K562 (cell line): ENCODE results near the gene DTD1. TPM values are rescaled to one million over a fixed set of nuclear protein-coding genes. Genes with fewer than 3 reads are reported as not detected.

Experiments used
- ATAC-seq: fragments of 200-7000 bp; cut with Tn5 transposase; 3 replicates; pipeline ENCODE4 v1.9.1; 2020; ENCODE audit warnings: moderate library complexity
- BruUV-seq: library from RNA; stranded (reverse); fragments of 400-500 nt; replicated peaks from 2 replicates; lab custom pipeline; 2021; lab: Mats Ljungman, UMichigan
- CTCF ChIA-PET: fragments of 300-600 bp; formaldehyde crosslinking; extraction: SDS; loops from one replicate; lab custom pipeline; 2021; ENCODE audit warnings: low intra/inter-chr PET ratio; lab: Yijun Ruan, JAX
- POLR2A ChIA-PET: fragments of 300-600, 350-650 bp; sonication (Branson Sonifier 250); formaldehyde crosslinking; extraction: SDS; loops from one replicate; lab custom pipeline; 2021; ENCODE audit warnings: antibody characterized with exemption, inconsistent platforms; lab: Yijun Ruan, JAX
- DNase-seq, 4 experiments: peaks; one replicate each; pipeline versions ENCODE4 v3.0.0 to v3.0.0-alpha.2; 2011 to 2018; ENCODE audit warnings: low spot score in 3 of 4, mixed read lengths in 3 of 4; ENCODE audit errors: extremely low read depth in 1 of 4
- FAIRE-seq: peaks from 2 replicates; lab custom pipeline; 2011; peaks lifted over from hg19 to GRCh38; lab: Jason Lieb, UNC
- H2AFZ ChIP-seq: 2 replicates; pipeline ENCODE4 v1.6.0; 2011; ENCODE audit warnings: low read depth, low read length, control low read depth, inconsistent platforms
- H3K27ac ChIP-seq: fragments of 200-600 bp; 3 replicates; pipeline ENCODE4 v1.8.0; 2011; ENCODE audit warnings: low read depth, mild to moderate bottlenecking, control low read depth, inconsistent platforms, low read length, moderate library complexity, mixed read lengths; ENCODE audit errors: extremely low read depth
- H3K27me3 ChIP-seq, 2 experiments: fragments of 300-600 bp in 1 of 2; 2 replicates in 1 of 2; 3 replicates in 1 of 2; pipeline versions ENCODE4 v1.6.0 to v1.8.0; 2011; ENCODE audit warnings: inconsistent platforms in 2 of 2, low read length in 2 of 2, mild to moderate bottlenecking in 1 of 2, mixed read lengths in 1 of 2, moderate library complexity in 1 of 2; ENCODE audit not compliant: control insufficient read depth in 2 of 2, insufficient read depth in 2 of 2
- H3K36me3 ChIP-seq: fragments of 300-600 bp; 3 replicates; pipeline ENCODE4 v1.8.0; 2011; ENCODE audit warnings: mild to moderate bottlenecking, low read length, inconsistent platforms; ENCODE audit not compliant: control insufficient read depth, insufficient read depth
- H3K4me1 ChIP-seq, 2 experiments: fragments of 200-600 bp in 1 of 2; replicated peaks in 1 of 2; 2 replicates in 1 of 2; 3 replicates in 1 of 2; pipeline versions ENCODE4 v1.5.1 to v1.8.0; 2011; ENCODE audit warnings: inconsistent platforms in 2 of 2, low read length in 2 of 2, mild to moderate bottlenecking in 1 of 2, mixed read lengths in 1 of 2, moderate library complexity in 1 of 2; ENCODE audit not compliant: control insufficient read depth in 2 of 2, insufficient read depth in 2 of 2
- H3K4me2 ChIP-seq: 2 replicates; pipeline ENCODE4 v1.6.1; 2011; ENCODE audit warnings: low read length, control low read depth, inconsistent platforms, mixed read lengths; ENCODE audit not compliant: insufficient read depth
- H3K4me3 ChIP-seq: fragments of 200-600 bp; sonication (generic), shearing (Covaris generic); 2 replicates; pipeline ENCODE4 v1.5.1; 2016; ENCODE audit warnings: control low read depth, inconsistent platforms
- H3K79me2 ChIP-seq: fragments of 200-600 bp; 3 replicates; pipeline ENCODE4 v1.8.0; 2011; ENCODE audit warnings: low read length, inconsistent platforms; ENCODE audit not compliant: control insufficient read depth, insufficient read depth
- H3K9ac ChIP-seq, 2 experiments: 2 replicates each; pipeline versions ENCODE4 v1.6.0 to v1.6.1; 2011; ENCODE audit warnings: low read depth in 2 of 2, low read length in 2 of 2, control low read depth in 1 of 2, inconsistent platforms in 1 of 2, mild to moderate bottlenecking in 1 of 2, mixed read lengths in 1 of 2; ENCODE audit not compliant: insufficient read depth in 1 of 2
- H3K9me1 ChIP-seq: one replicate; pipeline ENCODE4 v1.6.0; 2011; ENCODE audit warnings: inconsistent platforms, mild to moderate bottlenecking, low read length, moderate library complexity; ENCODE audit not compliant: control insufficient read depth, insufficient read depth
- H3K9me3 ChIP-seq: replicated peaks from 2 replicates; pipeline ENCODE4 v1.5.1; 2011; ENCODE audit warnings: low read depth, low read length, inconsistent platforms; ENCODE audit not compliant: control insufficient read depth, insufficient read depth
- H4K20me1 ChIP-seq: replicated peaks from 2 replicates; pipeline ENCODE4 v1.6.1; 2011; ENCODE audit warnings: low read length, inconsistent platforms, mixed read lengths; ENCODE audit not compliant: control insufficient read depth, insufficient read depth
- RBM25 ChIP-seq: fragments of 200-400 bp; formaldehyde crosslinking; IDR thresholded peaks from 2 replicates; pipeline ENCODE4 v1.6.1; 2018; ENCODE audit warnings: low read length, low read depth, moderate library complexity; ENCODE audit not compliant: severe bottlenecking
- TCF7L2 ChIP-seq: fragments of 150-350 bp; IDR thresholded peaks from 2 replicates; pipeline ENCODE4 v1.6.1; 2016; ENCODE audit warnings: low read depth, mild to moderate bottlenecking, low read length, moderate library complexity
- TEAD4 ChIP-seq, 2 experiments: sonication (generic) in 1 of 2; formaldehyde crosslinking in 1 of 2; IDR thresholded peaks; 2 replicates each; pipeline versions ENCODE4 v1.6.1 to v1.8.0; 2012 to 2022; ENCODE audit warnings: borderline replicate concordance in 1 of 2, inconsistent platforms in 1 of 2, low read length in 1 of 2, mild to moderate bottlenecking in 1 of 2, missing genetic modification reagents in 1 of 2
- TFAM ChIP-seq: fragments of 250-450 bp; sonication (Bioruptor Pico); conservative IDR thresholded peaks from 2 replicates; pipeline ENCODE4 v1.5.0; 2021; ENCODE audit warnings: mild to moderate bottlenecking, moderate library complexity
- ZBTB33 ChIP-seq: sonication (generic); formaldehyde crosslinking; IDR thresholded peaks from 2 replicates; pipeline ENCODE4 v1.8.1; 2023; ENCODE audit warnings: mild to moderate bottlenecking, missing genetic modification reagents
- ZKSCAN8 ChIP-seq: fragments of 200-800 bp; sonication (Bioruptor generic); IDR thresholded peaks from 2 replicates; pipeline ENCODE4 v1.6.1; 2016; ENCODE audit warnings: missing genetic modification characterization, missing compliant biosample characterization
- ZNF79 ChIP-seq: fragments of 250-450 bp; sonication (Bioruptor Pico); IDR thresholded peaks from 2 replicates; pipeline ENCODE4 v1.4.0; 2020; ENCODE audit warnings: low read depth, mild to moderate bottlenecking, moderate library complexity
- WGBS: fragments of 100-300 bp; shearing (Covaris generic); methylation state at CpG from one replicate; pipeline ENCODE4 v1.1.6; 2016; ENCODE audit warnings: low coverage, mixed read lengths; ENCODE audit not compliant: insufficient coverage; ENCODE audit errors: missing lambda C conversion rate; 5-methylcytosine and 5-hydroxymethylcytosine counted together
- in situ Hi-C: fragments of 300-500 bp; cut with MboI; formaldehyde crosslinking; loops from 4 replicates; pipeline ENCODE4 v1.15.0; 2018; ENCODE audit warnings: inconsistent platforms, mixed read lengths
- intact Hi-C: fragments of 100-400 bp; cut with micrococcal nuclease; formaldehyde crosslinking; loops from 2 replicates; pipeline ENCODE4 v1.14.2; 2022
- polyA plus RNA-seq, 8 experiments: library from polyadenylated mRNA; depleted of rRNA in 4 of 8; stranded (reverse) in 5 of 8; unstranded in 3 of 8; fragments of >200 nt; fragmentation: Nextera tagmentation in 2 of 8; fragmentation: Illumina TruSeq in 1 of 8; extraction: Ambion mirVana in 2 of 8; extraction: Trizol in 1 of 8; gene quantifications; 2 replicates each; pipeline versions ENCODE4 v1.2.1 to v1.2.3, GENCODE V29; 2011 to 2014; ENCODE audit warnings: inconsistent platforms in 1 of 8, missing spikeins in 1 of 8
- total RNA-seq, 7 experiments: library from RNA; depleted of rRNA in 6 of 7; stranded (reverse); fragments of >200 nt in 6 of 7; fragmentation: Illumina TruSeq in 2 of 7; extraction: Trizol in 2 of 7; gene quantifications; 2 replicates each; pipeline versions ENCODE4 v1.2.1 to v1.2.3, GENCODE V29; 2011 to 2021; ENCODE audit warnings: low replicate concordance in 1 of 7
- TF ChIP-seq, protein P1 (sequence below), 2 experiments: fragments of 200-800 bp in 1 of 2; sonication (Bioruptor generic) in 1 of 2; sonication (generic) in 1 of 2; formaldehyde crosslinking in 1 of 2; IDR thresholded peaks in 1 of 2; conservative IDR thresholded peaks in 1 of 2; 2 replicates each; pipeline versions ENCODE4 v1.5.0 to v1.6.1; 2016 to 2020; ENCODE audit warnings: missing compliant biosample characterization in 1 of 2, missing genetic modification characterization in 1 of 2, missing genetic modification reagents in 1 of 2

Gene DTD1
- total and polyA plus RNA-seq, 9 of the 15 experiments (the other 6 are each of a cell fraction or from before 2014, with no cell fraction given) = 5.7 to 28.6 (median 26.8) TPM

DNA sequence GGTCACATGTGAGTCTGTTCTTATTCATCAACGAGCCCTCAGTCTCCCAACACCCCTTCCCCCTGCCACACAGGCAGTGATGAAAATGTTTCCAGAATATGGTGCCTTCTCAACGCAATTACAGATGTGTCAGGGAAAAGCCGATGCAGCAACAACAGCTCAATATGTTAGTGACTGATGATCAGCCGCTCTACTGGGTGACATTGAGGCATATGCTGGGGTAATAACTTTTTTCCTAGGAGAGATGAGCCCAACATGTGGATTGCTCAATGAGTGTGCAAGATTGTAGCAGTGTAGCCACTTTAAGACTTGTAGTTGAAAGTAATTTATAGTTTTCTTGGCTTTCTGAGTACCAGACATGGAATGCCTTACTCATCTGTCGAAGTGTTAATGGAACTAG, 49.4 kb downstream of the DTD1 start:
- Histone ChIP-seq H3K4me3 (no peak overlapping the region), H3K4me1 (no peaks in the 10 kb centered on the region), H2AFZ (no peak overlapping the region), H4K20me1 (no peaks in the 10 kb centered on the region), H3K79me2 (no peaks in the 10 kb centered on the region), H3K9ac (no peak overlapping the region), H3K9me1 (no peaks in the 10 kb centered on the region), H3K4me2 (no peak overlapping the region), H3K27me3 (no peaks in the 10 kb centered on the region), H3K27ac (no peak overlapping the region), H3K36me3 (no peaks in the 10 kb centered on the region), H3K9me3 (no peaks in the 10 kb centered on the region)
- in situ Hi-C loops (no loop called here), intact Hi-C loops (loop anchor here (10.0 kb wide), 1 partner anchor 158 kb away; no protein-coding TSS in a partner anchor)
- ATAC-seq = no peak
- BruUV-seq = no TSS peak
- CTCF ChIA-PET = no interaction called here
- POLR2A ChIA-PET = no interaction called here
- FAIRE-seq = no peak
- DNase-seq = no peak
- TF ChIP-seq TCF7L2 (no peak), ZBTB33 (CRISPR knock-in tag) (no peak), TEAD4 (IDR thresholded peaks at IDR 0.05; ENCODE audit: low read length) (no peak), TEAD4 (CRISPR knock-in tag; IDR thresholded peaks at IDR 0.05; ENCODE audit: borderline replicate concordance) (no peak), ZKSCAN8 (no peak), ZNF79 (CRISPR knock-in tag) (no peak), TFAM (CRISPR knock-in tag) (no peak), RBM25 (no peak)
- TF ChIP-seq, protein P1, sequence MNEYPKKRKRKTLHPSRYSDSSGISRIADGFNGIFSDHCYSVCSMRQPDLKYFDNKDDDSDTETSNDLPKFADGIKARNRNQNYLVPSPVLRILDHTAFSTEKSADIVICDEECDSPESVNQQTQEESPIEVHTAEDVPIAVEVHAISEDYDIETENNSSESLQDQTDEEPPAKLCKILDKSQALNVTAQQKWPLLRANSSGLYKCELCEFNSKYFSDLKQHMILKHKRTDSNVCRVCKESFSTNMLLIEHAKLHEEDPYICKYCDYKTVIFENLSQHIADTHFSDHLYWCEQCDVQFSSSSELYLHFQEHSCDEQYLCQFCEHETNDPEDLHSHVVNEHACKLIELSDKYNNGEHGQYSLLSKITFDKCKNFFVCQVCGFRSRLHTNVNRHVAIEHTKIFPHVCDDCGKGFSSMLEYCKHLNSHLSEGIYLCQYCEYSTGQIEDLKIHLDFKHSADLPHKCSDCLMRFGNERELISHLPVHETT (CRISPR knock-in tag; conservative IDR thresholded peaks at IDR 0.05 in 1 of 2, IDR thresholded peaks at IDR 0.05 in 1 of 2) = no peak
- WGBS = 34% methylated on average over 5 of the region's 5 CpGs
